Embryonic facial prominence (tissue), 1 donor: ENCODE data around the gene CST7.

Experiments
- DNase-seq: peaks from one replicate; pipeline ENCODE4 v3.0.0-alpha.2; 2016; ENCODE audit errors: extremely low spot score

The CST7 gene

DNA sequence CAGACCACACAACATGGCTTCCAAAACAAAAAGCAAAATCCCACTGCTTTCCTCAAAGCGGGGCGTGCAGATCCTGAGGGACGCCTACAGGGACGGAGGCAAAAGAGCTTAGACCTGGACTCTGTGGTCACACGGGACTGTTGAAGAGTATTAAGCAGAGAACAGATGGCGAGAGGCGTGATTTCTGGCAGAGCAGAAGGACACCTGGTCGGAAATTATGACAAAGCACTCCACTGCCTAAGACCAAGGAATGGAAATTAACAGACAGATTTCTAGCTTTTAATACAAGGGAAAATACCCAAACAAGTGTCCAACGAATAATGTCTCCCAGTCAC, 15.4 kb downstream of the CST7 start:
- DNase-seq: no peak

DNA sequence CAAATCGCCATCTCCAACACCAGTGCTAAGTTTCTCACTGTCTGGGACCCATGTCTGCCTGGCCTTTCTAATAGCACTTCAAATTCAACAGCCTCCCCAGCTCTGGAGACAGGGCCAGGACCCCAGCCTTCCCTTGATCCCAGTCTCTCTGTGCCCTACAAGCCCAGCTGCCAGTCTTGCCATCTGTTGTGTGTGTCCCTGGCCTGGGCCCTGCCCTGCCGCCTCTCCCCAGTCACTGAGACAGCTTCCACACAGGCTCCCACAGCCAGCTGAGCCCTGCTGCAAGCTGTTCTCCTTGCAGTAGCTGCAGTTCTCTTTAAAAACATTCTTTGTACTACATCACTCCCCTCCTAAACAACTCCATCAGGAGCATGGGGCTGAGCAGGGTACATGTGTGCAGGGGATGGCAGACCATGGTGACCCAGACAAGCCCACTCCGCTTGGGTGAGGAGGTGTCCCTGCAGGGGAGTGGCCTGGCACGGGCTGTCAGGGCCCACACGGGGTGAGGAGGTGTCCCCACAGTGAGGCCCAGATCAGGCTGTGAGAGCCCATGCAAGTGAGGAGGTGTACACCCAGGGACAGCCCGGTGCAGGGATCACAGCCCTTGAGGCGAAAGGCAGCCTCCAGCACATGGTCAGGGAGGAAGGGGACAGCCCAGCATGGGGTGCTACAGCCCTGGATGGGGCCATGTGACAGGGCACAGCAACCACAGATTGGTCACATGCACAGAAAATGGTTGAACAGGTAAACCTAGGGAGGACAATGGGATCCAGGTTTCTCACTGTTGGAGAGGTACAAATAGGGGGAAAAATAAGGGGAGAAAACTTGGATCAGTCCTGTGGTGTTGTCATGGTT, 16.2 kb downstream of the CST7 start:
- DNase-seq: no peak

DNA sequence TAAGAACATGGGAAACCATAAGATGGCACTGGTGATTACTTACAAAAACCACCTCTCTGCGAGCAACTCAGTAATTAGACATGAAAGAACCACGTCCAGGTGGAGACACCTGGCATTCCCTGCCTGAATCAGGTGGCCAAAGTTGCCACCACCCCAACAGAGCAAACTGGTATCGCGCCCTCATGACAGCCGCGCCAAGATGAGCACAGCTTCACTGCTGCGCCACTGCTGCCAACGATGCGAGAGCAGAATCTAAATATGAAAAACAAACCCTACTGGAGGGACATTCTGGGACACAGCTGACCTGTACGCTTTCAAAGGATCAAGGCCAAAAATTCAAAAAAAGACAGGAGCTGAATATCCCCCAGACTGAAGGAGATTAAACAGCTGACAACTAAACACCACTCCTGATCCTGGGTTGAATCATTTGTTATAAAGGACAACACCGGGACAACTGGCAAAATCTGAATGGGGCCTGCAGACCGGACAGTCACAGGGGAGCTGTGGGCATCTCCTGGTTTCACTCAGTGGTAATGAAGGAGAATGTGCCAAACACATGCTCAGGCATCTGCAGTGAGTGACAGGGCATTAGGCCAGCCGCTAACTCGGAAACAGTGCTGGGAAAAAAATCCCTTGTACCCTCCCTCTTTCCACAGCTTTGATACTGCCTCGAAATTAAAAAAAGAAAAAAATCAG, 17.4 kb downstream of the CST7 start:
- no peak for DNase-seq

DNA sequence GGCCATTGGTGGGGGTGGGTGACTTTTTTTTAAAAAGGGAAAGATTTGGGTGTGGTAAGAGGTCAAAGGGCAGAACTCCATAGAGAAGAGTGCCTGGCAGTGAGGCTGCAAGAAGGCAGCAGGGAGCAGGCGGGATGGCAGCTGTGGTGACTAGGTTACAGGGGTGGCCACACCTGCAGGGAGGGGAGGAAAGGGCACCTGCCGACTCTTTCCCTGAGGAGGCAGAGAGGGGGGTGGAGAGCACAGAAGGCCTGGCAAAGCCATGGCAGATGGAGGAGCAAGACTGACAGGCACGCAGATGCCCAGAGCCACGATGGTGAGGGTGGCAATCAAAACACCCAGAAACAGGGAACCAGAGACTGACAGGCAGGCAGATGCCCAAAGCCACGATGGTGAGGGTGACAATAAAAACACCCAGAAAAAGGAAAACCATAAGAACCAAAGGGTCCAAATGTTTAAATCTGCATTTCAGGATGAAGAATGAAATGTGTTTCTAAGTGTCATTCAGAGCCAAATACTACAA, 19.3 kb downstream of the CST7 start:
- DNase-seq: no peak

DNA sequence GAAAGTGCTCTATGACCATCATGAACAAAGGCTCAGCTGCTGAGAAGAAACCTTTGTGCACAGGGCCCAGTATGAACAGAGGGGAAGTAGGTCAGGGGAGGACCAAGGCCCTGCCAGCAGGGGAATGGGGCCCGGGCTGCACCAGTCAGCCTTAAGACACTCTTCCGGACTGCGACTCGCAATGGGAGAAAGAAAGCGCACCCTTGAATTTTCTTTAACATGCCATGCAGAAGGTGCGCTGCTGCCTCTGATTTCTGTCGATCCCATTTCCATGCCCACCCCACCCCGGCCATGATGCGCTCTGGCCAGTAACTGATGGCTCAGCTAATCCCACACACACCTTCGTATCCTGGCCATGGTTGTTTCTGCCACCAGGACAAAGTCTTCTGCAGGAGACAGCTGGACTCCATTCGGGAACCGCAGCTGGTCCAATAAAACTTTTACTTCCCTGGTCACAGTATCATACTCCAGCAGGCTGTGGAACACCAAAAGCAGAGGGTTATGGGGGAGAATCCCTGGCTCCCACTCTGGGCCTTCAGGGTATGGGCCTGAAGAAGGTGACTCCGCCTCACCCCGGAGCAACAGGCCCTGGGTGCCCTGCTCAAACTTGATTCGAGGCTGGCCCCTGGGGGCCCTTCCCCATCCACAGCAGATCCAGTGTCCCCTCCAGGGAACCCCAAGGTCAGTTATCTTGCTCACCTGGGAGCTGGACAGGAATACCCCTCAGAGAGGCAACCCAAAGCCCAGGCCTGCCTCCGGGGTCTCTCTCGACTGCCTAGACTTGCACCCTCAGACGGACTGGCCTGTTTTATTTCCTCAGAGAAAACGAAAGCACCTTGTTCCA, 20.3 kb downstream of the CST7 start:
- DNase-seq: no peak

DNA sequence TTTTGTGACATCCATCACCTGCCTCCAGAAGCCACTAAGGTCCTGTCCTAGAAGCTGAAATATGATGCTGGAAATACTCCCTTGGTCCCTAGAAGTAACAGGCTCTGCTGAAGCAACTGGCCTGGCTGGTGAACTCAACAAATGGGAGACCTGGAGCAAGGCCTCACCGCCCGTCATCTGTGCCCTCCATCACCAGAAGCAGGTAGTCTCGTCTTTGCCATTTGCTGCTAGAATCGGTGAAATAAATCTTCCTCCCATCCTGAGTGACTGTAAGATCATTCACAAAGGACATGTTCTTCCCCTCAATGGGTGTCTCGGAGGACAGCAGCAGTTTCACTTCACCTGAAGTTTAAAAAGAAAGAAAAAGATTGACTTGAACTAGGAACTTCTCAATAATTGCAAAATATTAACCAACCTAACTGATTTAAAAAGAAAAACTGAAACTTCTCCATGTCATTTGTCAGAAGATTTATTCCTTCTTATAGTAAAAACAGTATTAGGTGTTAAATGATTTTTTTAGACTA, 21.0 kb downstream of the CST7 start:
- DNase-seq: no peak

DNA sequence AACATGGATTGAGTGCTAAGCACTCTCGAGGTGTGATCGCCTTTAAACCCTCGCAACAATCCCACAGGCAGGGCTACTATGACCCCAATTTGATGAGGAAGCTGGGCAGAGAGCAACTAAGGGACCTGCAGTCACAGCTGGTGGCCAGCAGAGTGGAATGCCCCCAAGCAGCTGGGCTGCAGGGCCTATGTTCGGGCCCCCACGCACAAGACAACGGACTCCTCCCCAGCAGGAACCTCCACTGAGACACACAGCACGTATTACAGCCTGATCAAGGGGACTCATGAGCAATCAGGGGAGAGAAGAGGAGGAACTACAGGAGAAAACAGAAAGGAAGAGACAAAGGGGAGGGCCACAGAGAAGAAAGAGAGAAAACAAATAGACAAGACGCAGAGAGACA, 21.7 kb downstream of the CST7 start:
- no peak for DNase-seq

DNA sequence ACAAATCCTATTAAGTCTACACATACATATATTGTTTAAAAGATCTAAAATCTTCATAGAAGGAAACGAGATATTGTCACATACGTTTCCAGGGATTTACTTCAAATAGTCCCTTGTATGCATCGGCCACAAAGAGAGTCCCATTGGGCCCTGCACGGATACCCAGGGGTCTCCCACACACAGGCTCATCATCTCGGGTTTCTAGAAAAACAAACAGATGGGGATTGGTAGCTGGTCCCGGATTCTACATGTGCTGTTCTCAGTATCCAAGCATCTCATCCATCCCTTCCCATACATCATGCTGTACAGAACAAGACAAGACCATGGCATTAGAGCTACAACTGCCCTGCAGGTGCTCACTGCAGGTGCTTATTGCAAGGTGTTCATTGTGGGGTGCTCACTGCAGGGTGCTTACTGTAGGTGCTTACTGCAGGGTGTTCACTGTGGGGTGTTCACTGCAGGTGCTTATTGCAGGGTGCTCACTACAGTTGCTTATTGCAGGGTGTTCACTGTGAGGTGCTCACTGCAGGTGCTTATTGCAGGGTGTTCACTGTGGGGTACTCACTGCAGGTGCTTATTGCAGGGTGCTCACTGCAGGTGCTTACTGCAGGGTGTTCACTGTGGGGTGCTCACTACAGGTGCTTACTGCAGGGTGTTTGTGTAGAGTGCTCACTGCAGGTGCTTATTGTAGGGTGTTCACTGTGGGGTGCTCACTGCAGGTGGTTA, 22.5 kb downstream of the CST7 start:
- DNase-seq: no peak

DNA sequence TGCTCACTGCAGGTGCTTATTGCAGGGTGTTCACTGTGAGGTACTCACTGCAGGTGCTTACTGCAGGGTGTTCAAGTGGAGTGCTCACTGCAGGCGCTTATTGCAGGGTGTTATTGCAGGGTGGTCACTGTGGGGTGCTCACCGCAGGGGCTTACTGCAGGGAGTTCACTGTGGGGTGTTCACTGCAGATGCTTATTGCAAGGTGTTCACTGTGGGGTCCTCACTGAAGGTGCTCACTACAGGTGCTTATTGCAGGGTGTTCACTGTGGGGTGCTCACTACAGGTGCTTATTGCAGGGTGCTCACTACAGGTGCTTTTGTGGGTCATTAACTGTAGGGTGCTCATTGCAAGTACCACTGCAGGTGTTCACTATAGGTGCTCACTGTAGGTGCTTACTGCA, 23.3 kb downstream of the CST7 start:
- DNase-seq: no peak

DNA sequence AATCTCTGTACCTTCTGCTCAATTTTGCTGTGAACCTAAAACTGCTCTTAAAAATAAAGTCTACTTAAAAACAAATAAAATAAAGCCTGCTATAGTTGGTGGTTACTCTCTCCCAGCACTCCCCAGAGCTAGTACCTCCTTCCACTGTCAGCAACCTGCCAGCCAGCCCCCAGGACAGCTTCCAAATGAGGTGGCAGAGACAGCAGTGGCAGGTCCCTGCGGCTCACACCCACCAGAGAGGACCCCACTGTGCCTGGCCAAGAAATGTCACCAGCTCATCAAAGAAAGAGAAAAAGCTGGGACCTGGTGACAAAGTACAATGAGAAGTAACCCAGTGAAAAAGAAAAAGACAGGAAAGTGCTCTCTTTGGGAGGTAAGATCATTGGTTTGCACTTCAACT, 28.3 kb downstream of the CST7 start:
- DNase-seq: no peak

DNA sequence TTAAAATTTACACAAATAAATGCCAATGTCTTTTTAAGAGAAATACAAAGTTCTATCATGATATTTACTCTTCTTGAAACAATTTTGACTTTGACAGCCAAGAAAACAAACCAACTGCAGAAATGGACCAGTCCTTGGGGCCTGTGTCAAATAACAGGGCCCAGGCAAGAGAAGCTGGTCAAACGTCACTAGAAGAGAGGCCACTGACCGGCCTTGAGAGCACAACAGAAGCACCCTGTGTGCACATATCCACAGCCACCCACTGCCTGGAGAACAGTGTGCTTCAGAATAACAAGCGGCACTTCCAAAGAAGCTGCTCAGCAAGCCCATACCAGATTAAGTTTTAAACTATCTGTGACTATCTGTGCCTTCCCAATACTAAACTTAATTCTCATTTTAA, 28.7 kb downstream of the CST7 start:
- no peak for DNase-seq

DNA sequence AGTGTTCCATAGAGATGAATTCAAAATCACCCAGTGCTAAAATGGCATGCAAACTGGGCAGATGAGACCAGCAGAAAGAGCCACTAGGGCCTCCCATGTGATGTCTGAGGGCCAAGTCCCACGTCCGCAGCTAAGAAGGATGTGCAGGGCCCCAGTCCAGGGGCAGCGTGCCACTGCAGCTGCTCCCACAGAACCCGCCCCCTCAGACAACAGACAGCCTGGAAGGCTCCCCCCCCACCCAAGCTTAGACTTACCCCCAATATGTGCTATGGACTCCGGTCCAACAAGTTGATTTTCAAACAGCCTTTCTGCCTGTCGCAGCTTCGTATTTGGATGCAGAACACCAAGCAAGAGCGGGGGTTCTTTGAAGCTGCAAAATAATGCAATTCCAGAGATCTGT, 29.4 kb downstream of the CST7 start:
- DNase-seq: no peak

DNA sequence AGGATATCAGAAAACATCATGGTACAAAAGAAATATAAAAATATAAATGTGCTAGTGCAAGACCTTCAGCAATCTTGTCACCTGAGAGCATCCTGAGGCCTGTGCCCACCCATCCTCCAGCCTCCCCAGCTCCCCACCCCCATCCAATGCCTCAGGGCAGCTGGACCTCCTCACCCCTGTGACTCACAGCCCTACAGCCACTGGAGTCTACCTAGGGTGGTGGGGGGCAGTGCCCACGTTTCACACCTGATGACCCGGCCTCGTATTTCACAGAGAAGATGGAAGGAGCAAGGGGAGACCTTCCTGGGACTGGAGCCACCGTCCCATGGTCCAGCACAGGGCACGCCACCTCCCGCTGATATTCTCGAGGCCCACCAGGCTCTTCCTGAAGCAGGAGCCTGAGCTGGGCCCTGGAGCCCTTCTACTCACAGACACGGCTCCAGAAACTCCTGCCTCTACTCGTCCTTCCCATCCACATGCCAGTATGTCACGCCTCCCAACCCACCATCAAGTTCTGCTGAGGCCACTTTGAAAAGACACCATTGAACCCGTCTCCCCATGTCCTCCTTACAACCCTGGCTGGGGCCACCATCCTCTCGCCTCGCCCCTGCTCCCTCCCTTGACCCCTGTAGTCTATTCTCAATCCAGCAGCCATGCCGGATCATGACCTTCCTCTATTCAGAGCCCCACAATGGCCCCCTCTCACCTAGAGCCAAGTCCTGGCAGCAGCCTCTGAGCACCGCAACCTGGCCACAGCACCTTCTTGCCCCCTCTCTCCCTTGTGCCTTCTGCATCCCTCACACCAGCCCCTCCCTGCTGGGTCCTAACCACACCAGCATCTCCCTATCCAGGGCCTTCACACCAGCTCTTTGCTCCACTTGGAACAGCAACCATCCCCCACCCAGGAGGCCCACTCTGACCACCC, 30.2 kb downstream of the CST7 start:
- DNase-seq: no peak

DNA sequence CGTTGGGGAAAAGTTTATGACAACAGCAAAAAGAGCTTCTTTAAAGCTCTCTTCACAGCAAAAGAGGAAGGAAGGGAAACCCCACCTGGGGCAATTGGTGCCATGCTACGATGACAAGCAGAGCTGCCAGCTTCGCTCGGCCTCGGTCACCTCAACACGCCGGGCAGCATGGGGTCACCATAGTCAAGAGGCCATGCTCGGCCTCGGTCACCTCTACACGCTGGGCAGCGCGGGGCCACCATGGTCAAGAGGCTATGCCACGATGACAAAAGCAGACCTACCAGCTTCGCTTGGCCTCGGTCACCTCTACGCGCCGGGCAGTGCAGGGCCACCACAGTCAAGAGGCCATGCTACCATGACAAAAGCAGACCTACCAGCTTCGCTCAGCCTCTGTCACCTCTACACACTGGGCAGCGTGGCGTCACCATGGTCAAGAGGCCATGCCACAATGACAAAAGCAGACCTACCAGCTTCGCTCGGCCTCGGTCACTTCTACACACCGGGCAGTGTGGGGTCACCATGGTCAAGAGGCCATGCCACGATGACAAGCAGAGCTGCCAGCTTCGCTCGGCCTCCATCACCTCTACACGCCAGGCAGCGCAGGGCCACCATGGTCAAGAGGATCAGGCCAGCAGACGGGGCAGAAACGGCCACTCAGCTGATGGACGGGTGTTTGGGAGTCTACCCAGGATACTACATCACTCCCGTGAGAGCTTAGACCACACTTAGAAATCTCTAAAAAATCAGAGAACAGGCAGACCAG, 31.4 kb downstream of the CST7 start:
- no peak for DNase-seq

DNA sequence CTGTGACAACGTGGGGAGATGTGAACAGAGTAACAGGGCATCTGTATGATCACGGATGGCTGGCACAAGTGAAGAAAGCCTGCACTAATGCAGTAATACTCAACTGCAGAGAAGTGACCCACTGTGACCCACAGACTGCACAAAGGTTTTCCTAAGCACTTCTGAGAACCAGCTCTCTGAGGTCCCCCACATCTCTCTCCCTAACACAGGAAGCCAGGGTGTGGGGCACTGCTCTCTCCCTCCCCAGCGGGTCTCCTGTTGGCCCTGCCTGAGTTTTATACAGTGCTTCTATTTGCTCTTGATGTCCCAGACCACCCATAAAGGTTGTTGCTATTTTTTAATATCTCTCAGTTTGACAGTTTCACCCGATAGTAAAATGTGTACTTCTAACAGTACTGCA, 32.2 kb downstream of the CST7 start:
- no peak for DNase-seq

DNA sequence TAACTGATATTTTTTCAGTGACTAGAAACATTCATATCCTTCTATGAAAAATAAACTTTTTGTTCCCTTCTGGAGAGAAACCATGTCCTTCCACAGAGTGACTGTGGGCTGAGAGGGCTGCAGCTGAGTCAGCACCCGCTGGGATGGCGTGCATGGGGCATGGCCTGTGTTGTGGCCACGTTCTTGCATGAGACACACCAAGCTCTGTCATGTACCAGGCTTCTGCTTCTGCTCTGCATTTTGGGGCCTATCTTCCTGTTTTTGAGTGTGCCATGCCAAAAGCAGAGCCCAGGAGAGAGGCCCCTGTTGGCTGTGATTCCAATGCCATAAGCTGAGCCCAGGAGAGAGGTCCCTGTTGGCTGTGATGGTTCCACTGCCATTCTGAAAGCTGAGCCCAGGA, 32.7 kb downstream of the CST7 start:
- no peak for DNase-seq

DNA sequence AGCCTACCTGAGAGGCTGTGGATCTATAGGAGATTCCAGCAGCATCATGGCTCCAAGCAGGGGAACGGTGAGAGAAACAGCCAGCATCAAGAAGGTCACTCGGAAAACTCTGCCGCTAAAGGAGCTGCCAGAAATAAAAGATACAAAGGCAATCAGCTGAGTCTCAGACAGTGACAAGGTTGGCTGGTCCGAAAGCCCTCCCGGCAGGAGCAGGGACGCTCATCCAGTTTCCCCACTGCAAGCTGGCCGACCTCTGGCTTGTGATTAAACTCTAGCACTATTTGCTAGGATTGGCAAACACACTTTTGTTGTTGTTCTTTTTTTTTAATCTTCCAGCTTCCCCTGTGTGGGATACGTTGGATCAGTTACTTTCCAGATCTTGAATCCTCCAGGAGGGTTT, 34.8 kb downstream of the CST7 start:
- DNase-seq: no peak

DNA sequence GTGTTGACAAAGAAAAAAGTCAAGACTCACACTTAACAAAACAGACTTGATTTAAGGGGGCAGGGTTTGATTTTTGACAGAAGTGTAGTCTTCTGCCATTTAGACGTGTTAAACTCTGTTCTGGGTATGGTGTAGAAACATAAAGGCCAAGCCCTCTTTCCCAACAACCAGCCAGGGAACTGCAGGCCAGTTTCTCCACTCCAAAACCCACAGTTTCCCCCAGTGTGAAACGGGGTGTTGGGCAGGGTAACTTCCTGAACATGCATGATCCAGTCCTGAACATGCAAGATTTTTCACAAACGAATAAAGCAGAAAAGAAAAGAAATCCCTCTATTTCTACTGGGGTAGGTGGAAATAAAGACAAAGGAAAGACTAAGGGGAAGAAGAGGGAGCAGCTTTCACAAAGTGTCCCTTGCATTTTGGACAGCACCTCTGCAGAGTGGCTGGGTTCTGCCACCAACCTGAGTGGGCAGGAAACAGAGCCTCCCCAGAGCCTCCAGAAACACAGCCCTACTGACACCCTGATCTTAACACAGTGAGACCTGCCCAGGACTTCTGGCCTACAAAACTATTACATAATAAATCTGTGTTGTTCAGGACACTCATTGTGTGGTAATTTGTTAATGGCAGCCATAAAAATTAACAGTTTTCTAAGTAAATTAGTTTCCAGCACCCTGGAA, 36.0 kb downstream of the CST7 start:
- DNase-seq: no peak

DNA sequence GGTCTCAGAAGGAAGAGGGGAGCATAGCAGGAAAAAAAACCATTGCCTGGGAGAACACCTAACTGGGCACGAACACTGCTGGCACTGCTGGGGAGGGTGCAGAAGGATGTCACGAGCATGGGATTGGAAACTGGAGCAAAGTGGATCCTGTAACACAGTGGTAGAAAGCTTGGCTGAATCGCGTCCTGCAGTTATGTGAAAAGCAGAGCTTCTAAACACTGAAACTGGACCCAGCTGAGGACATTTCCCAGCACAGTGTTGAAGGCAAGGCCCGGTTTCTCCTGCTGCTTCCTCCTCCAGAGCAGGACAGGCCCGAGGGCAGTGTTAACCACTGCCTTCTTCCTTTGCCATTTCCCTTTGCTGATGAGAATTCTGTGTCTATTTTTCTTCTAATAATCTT, 36.7 kb downstream of the CST7 start:
- DNase-seq: no peak
